ENCODE results near the gene SUPT20H. TPM values are rescaled to one million over a fixed set of nuclear protein-coding genes. Genes with fewer than 3 reads are reported as not detected.

The SUPT20H gene
- total and polyA plus RNA-seq, 7 donors, result 14.3 to 30.1 (median 22.3) TPM

GRCh38 chr13:36986462-36987240, 72.8 kb downstream of the SUPT20H start:
- intact Hi-C loops (cut with DNase I), result loop anchor here in 1 of 2 donors (10.0 kb wide), 1 partner anchor 132 kb away; no protein-coding TSS in a partner anchor
- Histone ChIP-seq H3K9me3 (no peaks in the 10 kb centered on the region), H3K27me3 (ENCODE audit: insufficient read depth in 3 of 3, low read length in 2 of 3) (no peaks in the 10 kb centered on the region), H3K4me1 (no peaks in the 10 kb centered on the region), H3K36me3 (ENCODE audit: insufficient read depth in 1 of 2, low read depth in 1 of 2) (peaks cover 13 to 100% of the 10 kb centered on the region in 2 donors), H3K27ac (no peak overlapping the region), H3K4me3 (no peak overlapping the region)
- WGBS, 3 donors, result 85 to 92% (median 86%) methylated on average over 2 of the region's 2 CpGs
- ATAC-seq (peak in 2 of 4 donors; percentile 30 to 35), DNase-seq (no peak)
- TF ChIP-seq, protein P1, sequence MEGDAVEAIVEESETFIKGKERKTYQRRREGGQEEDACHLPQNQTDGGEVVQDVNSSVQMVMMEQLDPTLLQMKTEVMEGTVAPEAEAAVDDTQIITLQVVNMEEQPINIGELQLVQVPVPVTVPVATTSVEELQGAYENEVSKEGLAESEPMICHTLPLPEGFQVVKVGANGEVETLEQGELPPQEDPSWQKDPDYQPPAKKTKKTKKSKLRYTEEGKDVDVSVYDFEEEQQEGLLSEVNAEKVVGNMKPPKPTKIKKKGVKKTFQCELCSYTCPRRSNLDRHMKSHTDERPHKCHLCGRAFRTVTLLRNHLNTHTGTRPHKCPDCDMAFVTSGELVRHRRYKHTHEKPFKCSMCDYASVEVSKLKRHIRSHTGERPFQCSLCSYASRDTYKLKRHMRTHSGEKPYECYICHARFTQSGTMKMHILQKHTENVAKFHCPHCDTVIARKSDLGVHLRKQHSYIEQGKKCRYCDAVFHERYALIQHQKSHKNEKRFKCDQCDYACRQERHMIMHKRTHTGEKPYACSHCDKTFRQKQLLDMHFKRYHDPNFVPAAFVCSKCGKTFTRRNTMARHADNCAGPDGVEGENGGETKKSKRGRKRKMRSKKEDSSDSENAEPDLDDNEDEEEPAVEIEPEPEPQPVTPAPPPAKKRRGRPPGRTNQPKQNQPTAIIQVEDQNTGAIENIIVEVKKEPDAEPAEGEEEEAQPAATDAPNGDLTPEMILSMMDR (IDR thresholded peaks at IDR 0.05), result no peak

- Histone ChIP-seq H3K4me1 (no peaks in the 10 kb centered on the region), H3K27ac (no peak overlapping the region), H3K36me3 (ENCODE audit: insufficient read depth in 1 of 2, low read depth in 1 of 2) (peaks cover 5 to 81% of the 10 kb centered on the region in 2 donors), H3K4me3 (no peak overlapping the region), H3K27me3 (ENCODE audit: insufficient read depth in 3 of 3, low read length in 2 of 3) (no peaks in the 10 kb centered on the region), H3K9me3 (no peaks in the 10 kb centered on the region)
- no peak for DNase-seq
- intact Hi-C loops (cut with DNase I), result loop anchor here (2.0 to 10.0 kb wide), 2 partner anchors 124 to 126 kb away; no protein-coding TSS in a partner anchor
- no peak for ATAC-seq
- TF ChIP-seq, protein P1 (IDR thresholded peaks at IDR 0.05), result peak; percentile 60
- 35 to 41% (median 38%) methylated on average over 6 of the region's 6 CpGs for WGBS, 3 donors
Observed at GRCh38 chr13:36981156-36981743, 78.2 kb downstream of the SUPT20H start.

DNA sequence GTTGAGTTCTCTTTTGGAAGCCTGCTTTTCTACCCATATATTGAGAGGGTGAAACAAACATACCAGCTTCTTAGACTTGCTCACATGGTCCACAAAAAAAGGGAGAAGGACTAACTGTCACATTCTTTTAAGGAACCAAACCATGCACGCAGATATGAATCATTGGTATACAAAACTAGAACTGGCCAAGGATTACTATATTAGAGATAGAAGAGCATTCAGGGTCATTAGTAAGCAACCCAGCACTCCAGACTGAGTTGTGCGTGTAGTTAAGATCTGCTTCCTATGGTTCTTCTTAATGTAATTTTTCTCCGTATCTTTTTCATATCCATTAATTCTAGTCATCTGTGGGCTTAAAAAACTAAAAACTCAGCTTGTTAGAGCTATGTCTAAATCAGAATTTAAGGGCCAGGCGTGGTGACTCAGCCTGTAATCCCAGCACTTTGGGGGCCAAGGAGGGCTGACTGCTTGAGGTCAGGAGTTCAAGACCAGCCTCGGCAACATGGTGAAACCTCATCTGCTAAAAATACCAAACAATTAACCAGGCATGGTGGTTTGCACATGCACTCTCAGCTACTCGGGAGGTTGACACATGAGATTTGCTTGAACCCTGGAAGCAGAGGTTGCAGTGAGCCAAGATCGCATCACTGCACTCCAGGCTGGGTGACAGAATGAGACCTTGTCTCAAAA, 80.0 kb downstream of the SUPT20H start:
- no peaks in the 10 kb centered on the region for H3K9me3 ChIP-seq
- H3K27me3 ChIP-seq (ENCODE audit: insufficient read depth in 3 of 3, low read length in 2 of 3), result no peaks in the 10 kb centered on the region
- peaks cover 1 to 76% of the 10 kb centered on the region in 2 donors for H3K36me3 ChIP-seq (ENCODE audit: insufficient read depth in 1 of 2, low read depth in 1 of 2)
- no peak overlapping the region for H3K4me3 ChIP-seq
- ATAC-seq, result no peak
- no peak overlapping the region for H3K27ac ChIP-seq
- 81 to 86% (median 83%) methylated on average over 7 of the region's 7 CpGs for WGBS, 3 donors
- TF ChIP-seq, protein P1 (IDR thresholded peaks at IDR 0.05), result no peak
- intact Hi-C loops (cut with DNase I), result loop anchor here (2.0 to 10.0 kb wide), 2 partner anchors 123 to 125 kb away; no protein-coding TSS in a partner anchor
- H3K4me1 ChIP-seq, result no peaks in the 10 kb centered on the region
- no peak for DNase-seq

DNA sequence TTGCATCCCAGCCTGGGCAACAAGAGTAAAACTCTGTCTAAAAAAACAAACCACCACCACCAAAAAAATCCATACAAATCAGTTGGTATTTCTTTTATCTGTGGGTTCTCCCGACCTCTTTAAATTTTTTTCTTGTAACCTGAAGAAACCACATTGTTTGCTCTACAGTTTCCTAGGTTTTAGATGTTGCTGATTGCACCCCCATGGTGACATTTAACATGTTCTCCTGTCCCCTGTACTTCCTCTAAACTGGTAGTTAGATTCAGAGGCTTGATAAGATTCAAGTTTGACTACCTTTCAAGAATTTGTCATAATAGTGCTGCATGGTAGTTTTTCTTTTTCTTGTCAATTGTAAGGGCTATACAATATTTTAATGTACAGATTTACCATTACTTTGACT, 84.3 kb downstream of the SUPT20H start:
- H3K4me1 ChIP-seq, result no peaks in the 10 kb centered on the region
- WGBS, 3 donors, result 88 to 100% (median 94%) methylated on average over 1 of the region's 1 CpG

More for the DNA sequence above, 84.3 kb downstream of the SUPT20H start:
- ATAC-seq, result no peak
- Histone ChIP-seq H3K9me3 (no peaks in the 10 kb centered on the region), H3K27ac (no peak overlapping the region), H3K4me3 (no peak overlapping the region), H3K36me3 (ENCODE audit: insufficient read depth in 1 of 2, low read depth in 1 of 2) (peaks cover 0 to 66% of the 10 kb centered on the region in 2 donors), H3K27me3 (ENCODE audit: insufficient read depth in 3 of 3, low read length in 2 of 3) (no peaks in the 10 kb centered on the region)
- DNase-seq, result no peak
- TF ChIP-seq, protein P1 (IDR thresholded peaks at IDR 0.05), result no peak
- intact Hi-C loops (cut with DNase I), result no loop called here
